ENCODE results near the gene TIMELESS. TPM values are rescaled to one million over a fixed set of nuclear protein-coding genes. Genes with fewer than 3 reads are reported as not detected.

Gene TIMELESS
- total RNA-seq, 3 donors from 2014 or later, result 4.5 to 7.2 (median 6.7) TPM

- no peaks in the 10 kb centered on the region for H3K27me3 ChIP-seq
- H3K36me3 ChIP-seq, result no peaks in the 10 kb centered on the region
- no peaks in the 10 kb centered on the region for H3K9me3 ChIP-seq
- intact Hi-C loops (cut with DNase I; ENCODE audit: low total_unique reads), result no loop called here
- H3K4me3 ChIP-seq, result no peak overlapping the region
- no peak for DNase-seq (ENCODE audit: low spot score in 2 of 2)
- H3K4me1 ChIP-seq, result no peaks in the 10 kb centered on the region
- no peak for TF ChIP-seq POLR2AphosphoS5 (IDR thresholded peaks at IDR 0.05)
- TF ChIP-seq POLR2A (IDR thresholded peaks at IDR 0.05), result no peak
- TF ChIP-seq CTCF (IDR thresholded peaks at IDR 0.05), result no peak
- H3K27ac ChIP-seq, result no peak overlapping the region
These were observed 24.0 kb downstream of the TIMELESS start for GRCh38 chr12:56425193-56425592.

GRCh38 chr12:56420411-56420810 is 28.8 kb downstream of the TIMELESS start:
- H3K4me1 ChIP-seq, result no peaks in the 10 kb centered on the region
- intact Hi-C loops (cut with DNase I; ENCODE audit: low total_unique reads), result no loop called here
- TF ChIP-seq POLR2AphosphoS5 (IDR thresholded peaks at IDR 0.05) (no peak), CTCF (IDR thresholded peaks at IDR 0.05) (no peak), POLR2A (IDR thresholded peaks at IDR 0.05) (no peak)
- DNase-seq (ENCODE audit: low spot score in 2 of 2), result no peak
- no peak overlapping the region for H3K4me3 ChIP-seq
- H3K27ac ChIP-seq, result no peak overlapping the region
- H3K9me3 ChIP-seq, result no peaks in the 10 kb centered on the region
- H3K27me3 ChIP-seq, result no peaks in the 10 kb centered on the region
- H3K36me3 ChIP-seq, result no peaks in the 10 kb centered on the region

- DNase-seq (ENCODE audit: low spot score in 2 of 2), result no peak
- H3K4me3 ChIP-seq, result no peak overlapping the region
- no peak overlapping the region for H3K27ac ChIP-seq
- no peaks in the 10 kb centered on the region for H3K9me3 ChIP-seq
- H3K27me3 ChIP-seq, result no peaks in the 10 kb centered on the region
- no peaks in the 10 kb centered on the region for H3K4me1 ChIP-seq
- H3K36me3 ChIP-seq, result no peaks in the 10 kb centered on the region
- intact Hi-C loops (cut with DNase I; ENCODE audit: low total_unique reads), result no loop called here
- TF ChIP-seq POLR2AphosphoS5 (IDR thresholded peaks at IDR 0.05) (no peak), CTCF (IDR thresholded peaks at IDR 0.05) (no peak), POLR2A (IDR thresholded peaks at IDR 0.05) (no peak)
These were observed 31.5 kb downstream of the TIMELESS start for GRCh38 chr12:56417739-56418138.

GRCh38 chr12:56414401-56414800 is 34.8 kb downstream of the TIMELESS start:
- Histone ChIP-seq H3K27ac (no peak overlapping the region), H3K4me1 (no peaks in the 10 kb centered on the region), H3K4me3 (no peak overlapping the region), H3K9me3 (no peaks in the 10 kb centered on the region), H3K36me3 (no peaks in the 10 kb centered on the region), H3K27me3 (no peaks in the 10 kb centered on the region)
- DNase-seq (ENCODE audit: low spot score in 2 of 2), result no peak
- TF ChIP-seq CTCF (IDR thresholded peaks at IDR 0.05), result no peak
- TF ChIP-seq POLR2A (IDR thresholded peaks at IDR 0.05), result no peak
- TF ChIP-seq POLR2AphosphoS5 (IDR thresholded peaks at IDR 0.05), result no peak
- intact Hi-C loops (cut with DNase I; ENCODE audit: low total_unique reads), result no loop called here

GRCh38 chr12:56413392-56413791 is 35.8 kb downstream of the TIMELESS start:
- DNase-seq (ENCODE audit: low spot score in 2 of 2), result no peak
- Histone ChIP-seq H3K27ac (no peak overlapping the region), H3K9me3 (no peaks in the 10 kb centered on the region), H3K4me1 (no peaks in the 10 kb centered on the region), H3K36me3 (no peaks in the 10 kb centered on the region), H3K27me3 (no peaks in the 10 kb centered on the region), H3K4me3 (no peak overlapping the region)
- TF ChIP-seq POLR2AphosphoS5 (IDR thresholded peaks at IDR 0.05) (no peak), CTCF (IDR thresholded peaks at IDR 0.05) (no peak), POLR2A (IDR thresholded peaks at IDR 0.05) (no peak)
- intact Hi-C loops (cut with DNase I; ENCODE audit: low total_unique reads), result no loop called here
